Measurements from ENCODE around the gene ZNF619. TPM values are rescaled to one million over a fixed set of nuclear protein-coding genes. Genes with fewer than 3 reads are reported as not detected.

ZNF619 gene
- total and polyA plus RNA-seq, 7 experiments from 2014 or later: 2.9 to 13.9 (median 6.2) TPM

DNA sequence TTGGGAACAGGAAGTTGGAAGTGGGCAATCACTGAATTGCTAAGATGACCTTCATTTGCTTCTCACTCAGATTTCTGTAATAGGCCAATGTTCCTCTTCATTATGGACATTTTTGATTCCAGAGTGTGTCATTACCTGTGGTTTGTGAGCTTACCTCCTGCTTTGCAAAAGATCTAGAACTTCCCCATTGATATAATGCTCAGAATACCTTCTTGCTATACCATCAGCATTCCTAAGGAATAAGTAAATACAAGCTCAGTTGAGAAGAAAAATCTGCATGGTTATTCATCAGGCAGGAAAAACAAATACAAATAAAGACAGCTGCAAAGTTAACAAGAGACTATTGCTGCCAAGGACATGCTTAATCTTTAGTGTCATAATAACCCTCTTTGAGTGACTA, 25.4 kb upstream of the ZNF619 start:
- Mint-ChIP-seq H3K4me1 (peaks cover 15 to 43% (median 32%) of the 10 kb centered on the region in 7 donors), H3K4me3 (peak overlapping the region in 6 of 10 donors; percentile 1 to 99 (median 90)), H3K27ac (peak overlapping the region in 7 of 9 donors; percentile 12 to 98 (median 49)), H3K36me3 (peaks cover 0 to 10% (median 2%) of the 10 kb centered on the region in 5 donors), H3K9me3 (peaks cover 0 to 2% (median 0%) of the 10 kb centered on the region in 11 donors), H3K27me3 (no peaks in the 10 kb centered on the region)
- ATAC-seq (no peak), DNase-seq (no peak)
- intact Hi-C loops (cut with micrococcal nuclease): loop anchor here (5.0 to 10.0 kb wide), 4 partner anchors 259 to 1563 kb away; partner anchors contain the start of genes RPSA (in 1 of the 2), SCN11A (in 1 of the 2) and WDR48 (in 1 of the 2)
- Histone ChIP-seq H3K27me3 (ENCODE audit: control insufficient read depth in 2 of 2, insufficient read depth in 2 of 2, low read length in 2 of 2) (no peaks in the 10 kb centered on the region), H3K9me3 (ENCODE audit: control insufficient read depth in 2 of 3, low read length in 3 of 3) (no peaks in the 10 kb centered on the region), H3K4me1 (ENCODE audit: control insufficient read depth in 2 of 2, insufficient read depth in 2 of 2, low read length in 2 of 2) (peaks cover 9 to 13% of the 10 kb centered on the region in 2 donors), H3K36me3 (ENCODE audit: control insufficient read depth in 2 of 3, insufficient read depth in 3 of 3, low read length in 3 of 3) (no peaks in the 10 kb centered on the region), H3K27ac (ENCODE audit: low read depth, low read length) (no peak overlapping the region), H3K4me3 (ENCODE audit: low read length) (no peak overlapping the region)
- CTCF ChIA-PET: interaction anchor here (0.7 kb wide), 1 partner anchor 122 kb away, joined by 3 read pairs; no protein-coding TSS in a partner anchor
- POLR2A ChIA-PET: interaction anchor here (0.8 to 4.9 kb wide), 7 partner anchors 10 to 143 kb away, joined by 3 to 37 read pairs (median 6); partner anchors contain the start of genes EIF1B and ZNF621

DNA sequence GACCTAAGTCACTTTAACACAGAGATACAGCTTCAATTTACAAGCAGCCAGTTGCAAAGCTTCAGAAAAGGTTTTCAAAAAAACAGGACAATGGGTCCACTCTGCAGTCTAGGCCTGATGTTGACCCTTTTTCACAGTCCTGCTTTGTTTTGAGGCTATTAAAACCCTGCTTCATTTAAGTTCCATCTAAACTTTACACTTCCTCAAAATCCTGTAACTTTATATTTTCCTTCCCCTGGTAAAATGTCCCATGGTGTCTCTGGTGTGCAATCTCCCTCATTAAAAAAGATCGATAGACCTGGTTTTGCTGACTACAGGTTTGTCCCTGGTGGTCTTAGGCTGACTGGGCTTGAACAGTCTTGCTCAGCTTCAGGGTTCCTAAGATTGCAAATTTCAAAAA, 24.9 kb upstream of the ZNF619 start:
- DNase-seq (no peak), ATAC-seq (no peak)
- Mint-ChIP-seq H3K9me3 (peaks cover 0 to 3% (median 0%) of the 10 kb centered on the region in 11 donors), H3K4me3 (peak overlapping the region; percentile 88 to 99 (median 94)), H3K36me3 (peaks cover 0 to 8% (median 3%) of the 10 kb centered on the region in 5 donors), H3K27ac (peak overlapping the region; percentile 96 to 100 (median 98)), H3K4me1 (peaks cover 15 to 46% (median 32%) of the 10 kb centered on the region in 7 donors), H3K27me3 (no peaks in the 10 kb centered on the region)
- POLR2A ChIA-PET: interaction anchor here (0.8 to 4.9 kb wide), 11 partner anchors 8 to 1510 kb away, joined by 3 to 37 read pairs (median 5); partner anchors contain the start of genes EIF1B, ULK4 and ZNF621
- peak overlapping the region; percentile 94 for H3K27ac ChIP-seq (ENCODE audit: low read depth, low read length)
- no peaks in the 10 kb centered on the region for H3K27me3 ChIP-seq (ENCODE audit: control insufficient read depth in 2 of 2, insufficient read depth in 2 of 2, low read length in 2 of 2)
- H3K36me3 ChIP-seq (ENCODE audit: control insufficient read depth in 2 of 3, insufficient read depth in 3 of 3, low read length in 3 of 3): no peaks in the 10 kb centered on the region
- H3K9me3 ChIP-seq (ENCODE audit: control insufficient read depth in 2 of 3, low read length in 3 of 3): no peaks in the 10 kb centered on the region
- peak overlapping the region; percentile 79 for H3K4me3 ChIP-seq (ENCODE audit: low read length)
- intact Hi-C loops (cut with micrococcal nuclease): loop anchor here (2.0 to 10.0 kb wide), 6 partner anchors 125 to 1563 kb away; partner anchors contain the start of genes RPSA (in 1 of the 2), SCN11A (in 1 of the 2) and WDR48 (in 1 of the 2)
- CTCF ChIA-PET: interaction anchor here (0.7 kb wide), 1 partner anchor 122 kb away, joined by 3 read pairs; no protein-coding TSS in a partner anchor
- peaks cover 9 to 13% of the 10 kb centered on the region in 2 donors for H3K4me1 ChIP-seq (ENCODE audit: control insufficient read depth in 2 of 2, insufficient read depth in 2 of 2, low read length in 2 of 2)

- DNase-seq: no peak
- H3K36me3 Mint-ChIP-seq: peaks cover 0 to 8% (median 2%) of the 10 kb centered on the region in 5 donors
- ChIA-PET CTCF (no interaction called here), POLR2A (interaction anchor here (0.8 to 4.9 kb wide), 10 partner anchors 9 to 1510 kb away, joined by 3 to 37 read pairs (median 4); partner anchors contain the start of genes EIF1B, ULK4 and ZNF621)
- no peaks in the 10 kb centered on the region for H3K27me3 Mint-ChIP-seq
- Histone ChIP-seq H3K27ac (ENCODE audit: low read depth, low read length) (peak overlapping the region; percentile 94), H3K4me3 (ENCODE audit: low read length) (peak overlapping the region; percentile 79), H3K4me1 (ENCODE audit: control insufficient read depth in 2 of 2, insufficient read depth in 2 of 2, low read length in 2 of 2) (peaks cover 9 to 13% of the 10 kb centered on the region in 2 donors), H3K9me3 (ENCODE audit: control insufficient read depth in 2 of 3, low read length in 3 of 3) (no peaks in the 10 kb centered on the region), H3K27me3 (ENCODE audit: control insufficient read depth in 2 of 2, insufficient read depth in 2 of 2, low read length in 2 of 2) (no peaks in the 10 kb centered on the region), H3K36me3 (ENCODE audit: control insufficient read depth in 2 of 3, insufficient read depth in 3 of 3, low read length in 3 of 3) (no peaks in the 10 kb centered on the region)
- no peak for ATAC-seq
- H3K4me3 Mint-ChIP-seq: peak overlapping the region; percentile 88 to 99 (median 94)
- H3K9me3 Mint-ChIP-seq: peaks cover 0 to 4% (median 0%) of the 10 kb centered on the region in 11 donors
- intact Hi-C loops (cut with micrococcal nuclease): loop anchor here (2.0 to 10.0 kb wide), 6 partner anchors 126 to 1562 kb away; partner anchors contain the start of genes RPSA (in 1 of the 2), SCN11A (in 1 of the 2) and WDR48 (in 1 of the 2)
- H3K4me1 Mint-ChIP-seq: peaks cover 13 to 48% (median 33%) of the 10 kb centered on the region in 7 donors
- peak overlapping the region; percentile 96 to 100 (median 98) for H3K27ac Mint-ChIP-seq
These were observed 24.4 kb upstream of the ZNF619 start for GRCh38 chr3:40452562-40452875.

- Histone ChIP-seq H3K4me1 (ENCODE audit: control insufficient read depth in 2 of 2, insufficient read depth in 2 of 2, low read length in 2 of 2) (peaks cover 13 to 18% of the 10 kb centered on the region in 2 donors), H3K36me3 (ENCODE audit: control insufficient read depth in 2 of 3, insufficient read depth in 3 of 3, low read length in 3 of 3) (no peaks in the 10 kb centered on the region), H3K4me3 (ENCODE audit: low read length) (peak overlapping the region; percentile 79), H3K27me3 (ENCODE audit: control insufficient read depth in 2 of 2, insufficient read depth in 2 of 2, low read length in 2 of 2) (no peaks in the 10 kb centered on the region), H3K9me3 (ENCODE audit: control insufficient read depth in 2 of 3, low read length in 3 of 3) (no peaks in the 10 kb centered on the region), H3K27ac (ENCODE audit: low read depth, low read length) (peak overlapping the region; percentile 94)
- Mint-ChIP-seq H3K9me3 (peaks cover 0 to 4% (median 0%) of the 10 kb centered on the region in 11 donors), H3K4me3 (peak overlapping the region; percentile 88 to 99 (median 94)), H3K4me1 (peaks cover 13 to 53% (median 39%) of the 10 kb centered on the region in 7 donors), H3K27me3 (no peaks in the 10 kb centered on the region), H3K27ac (peak overlapping the region; percentile 96 to 100 (median 98)), H3K36me3 (peaks cover 0 to 8% (median 6%) of the 10 kb centered on the region in 5 donors)
- ATAC-seq: peak; percentile 95
- intact Hi-C loops (cut with micrococcal nuclease): loop anchor here (1.0 to 10.0 kb wide), 16 partner anchors 24 to 1562 kb away; partner anchors contain the start of genes EIF1B (in 2 of the 2), RPSA (in 2 of the 2), ZNF619 (in 2 of the 2) and ZNF621 (in 2 of the 2)
- peak; percentile 81 to 97 (median 93) for DNase-seq
- ChIA-PET CTCF (interaction anchor here (0.9 kb wide), 1 partner anchor 53 kb away, joined by 3 read pairs; the partner anchor contains the start of gene ZNF620), POLR2A (interaction anchor here (0.8 to 4.9 kb wide), 11 partner anchors 8 to 1509 kb away, joined by 3 to 37 read pairs (median 5); partner anchors contain the start of genes EIF1B, ULK4 and ZNF621)
These were observed 23.8 kb upstream of the ZNF619 start for GRCh38 chr3:40452876-40453730.

DNA sequence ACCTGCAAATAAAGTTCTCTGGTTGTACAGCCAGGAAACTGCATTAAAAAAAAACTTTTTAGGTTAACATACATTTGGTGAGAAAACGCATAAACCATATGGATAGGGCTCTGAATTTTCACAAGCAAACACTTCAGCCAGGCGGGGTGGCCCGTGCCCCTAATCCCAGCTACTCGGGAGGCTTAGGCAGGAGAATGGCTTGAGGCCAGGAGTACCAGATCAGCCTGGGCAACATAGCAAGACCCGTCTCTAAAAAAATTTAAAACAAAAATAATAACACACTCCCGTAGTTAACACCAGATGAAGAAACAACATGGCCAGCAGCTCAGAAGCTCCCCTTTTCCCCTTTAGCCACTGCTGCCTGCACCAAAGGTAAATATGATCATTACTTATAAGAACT, 23.0 kb upstream of the ZNF619 start:
- Mint-ChIP-seq H3K9me3 (peaks cover 0 to 4% (median 0%) of the 10 kb centered on the region in 11 donors), H3K27ac (peak overlapping the region in 7 of 9 donors; percentile 96 to 100 (median 98)), H3K36me3 (peaks cover 0 to 16% (median 12%) of the 10 kb centered on the region in 5 donors), H3K27me3 (no peaks in the 10 kb centered on the region), H3K4me3 (peak overlapping the region in 8 of 10 donors; percentile 7 to 99 (median 89)), H3K4me1 (peaks cover 21 to 61% (median 46%) of the 10 kb centered on the region in 7 donors)
- intact Hi-C loops (cut with micrococcal nuclease): loop anchor here (1.0 to 10.0 kb wide), 16 partner anchors 23 to 1561 kb away; partner anchors contain the start of genes EIF1B (in 2 of the 2), RPSA (in 2 of the 2), ZNF619 (in 2 of the 2) and ZNF621 (in 2 of the 2)
- H3K4me3 ChIP-seq (ENCODE audit: low read length): peak overlapping the region; percentile 79
- H3K36me3 ChIP-seq (ENCODE audit: control insufficient read depth in 2 of 3, insufficient read depth in 3 of 3, low read length in 3 of 3): peaks cover 5 to 8% (median 5%) of the 10 kb centered on the region in 3 experiments
- no peaks in the 10 kb centered on the region for H3K9me3 ChIP-seq (ENCODE audit: control insufficient read depth in 2 of 3, low read length in 3 of 3)
- POLR2A ChIA-PET: interaction anchor here (1.4 to 4.9 kb wide), 5 partner anchors 10 to 1508 kb away, joined by 4 to 37 read pairs (median 7); partner anchors contain the start of genes EIF1B, ULK4 and ZNF621
- ATAC-seq (no peak), DNase-seq (no peak)
- CTCF ChIA-PET: interaction anchor here (0.7 to 0.9 kb wide), 2 partner anchors 52 to 70 kb away, joined by 3 read pairs; partner anchors contain the start of gene ZNF620
- peaks cover 22 to 24% of the 10 kb centered on the region in 2 donors for H3K4me1 ChIP-seq (ENCODE audit: control insufficient read depth in 2 of 2, insufficient read depth in 2 of 2, low read length in 2 of 2)
- H3K27ac ChIP-seq (ENCODE audit: low read depth, low read length): no peak overlapping the region
- H3K27me3 ChIP-seq (ENCODE audit: control insufficient read depth in 2 of 2, insufficient read depth in 2 of 2, low read length in 2 of 2): no peaks in the 10 kb centered on the region

All from naive thymus-derived CD4-positive, alpha-beta T cell (primary cell).